Measurements from ENCODE around the gene JMJD6.
"Not testable (repeated sequence)": the region's sequence is repeated elsewhere in the genome, so short reads cannot be mapped to it uniquely, and the experiment has no call there.

The JMJD6 gene

DNA sequence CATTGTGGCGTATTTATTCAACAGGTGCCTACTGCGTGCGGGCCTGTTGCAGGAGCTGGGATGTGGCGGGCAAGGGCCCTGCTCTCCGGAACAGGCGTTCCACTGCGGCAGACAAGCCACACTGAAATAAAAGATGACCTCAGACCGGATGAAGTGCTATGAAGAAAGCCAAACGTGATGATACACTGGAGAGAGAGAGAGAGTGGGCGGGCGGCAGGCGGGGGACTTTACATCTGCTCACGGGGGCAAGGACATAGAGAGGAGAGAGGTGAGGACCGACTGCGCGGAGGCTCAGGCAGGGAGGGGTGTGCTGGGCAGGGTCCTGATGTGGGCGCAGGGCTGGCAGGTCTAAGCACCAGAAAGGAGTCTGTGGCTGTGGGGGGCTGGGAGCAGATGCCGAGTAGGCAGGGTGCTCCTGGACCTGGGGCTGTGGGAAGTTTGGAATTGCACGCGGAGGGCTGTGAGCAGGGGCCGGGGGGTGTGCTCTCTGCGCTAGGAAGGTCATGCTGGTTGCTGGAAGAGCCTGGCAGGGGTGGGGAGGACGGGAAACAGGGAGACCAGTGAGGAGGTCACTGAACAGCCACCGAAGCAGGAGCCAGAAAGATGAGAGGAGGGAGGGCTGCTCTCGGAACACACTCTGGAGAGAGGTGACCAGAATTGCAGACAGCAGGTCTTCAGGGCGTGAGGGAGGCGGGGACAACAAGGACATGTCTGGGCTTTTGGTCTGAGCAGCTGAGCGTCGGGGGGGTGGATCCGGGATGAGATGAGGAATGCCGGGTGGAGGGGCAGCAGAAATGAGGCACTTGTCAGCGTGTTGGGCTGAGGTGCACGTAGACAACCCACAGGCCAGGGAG, 25.6 kb downstream of the JMJD6 start:
- DNase-seq (ENCODE audit: low spot score in 2 of 2) (no peak), ATAC-seq (peak; percentile 79)
- H3K4me3 Mint-ChIP-seq = peak overlapping the region; percentile 62
- peaks cover 40% of the 10 kb centered on the region for H3K4me1 Mint-ChIP-seq
- no peaks in the 10 kb centered on the region for H3K9me3 Mint-ChIP-seq
- peak overlapping the region; percentile 79 for H3K27ac Mint-ChIP-seq
- H3K36me3 Mint-ChIP-seq = peaks cover 4% of the 10 kb centered on the region

DNA sequence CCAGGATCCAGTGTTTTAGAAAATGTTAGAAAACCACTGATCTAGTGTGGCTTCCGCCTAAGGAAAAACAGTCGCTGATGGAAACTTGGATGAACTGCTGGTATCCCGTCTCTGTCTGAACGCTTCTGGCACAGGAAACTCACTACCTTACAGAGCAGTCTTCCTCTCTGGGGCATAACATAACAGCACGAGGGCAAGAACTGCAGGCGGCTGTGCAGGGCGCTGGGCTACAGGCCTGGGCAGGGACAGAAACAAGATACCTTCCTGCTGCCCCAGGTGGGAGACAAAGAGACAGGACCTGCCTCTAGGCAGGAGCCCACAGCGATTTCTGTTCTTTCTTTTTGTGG, 26.2 kb downstream of the JMJD6 start:
- Mint-ChIP-seq H3K4me3 (peak overlapping the region; percentile 62), H3K4me1 (peaks cover 46% of the 10 kb centered on the region), H3K27ac (peak overlapping the region; percentile 79), H3K36me3 (peaks cover 4% of the 10 kb centered on the region), H3K9me3 (no peaks in the 10 kb centered on the region)
- ATAC-seq (peak; percentile 47), DNase-seq (ENCODE audit: low spot score in 2 of 2) (no peak)

- not testable (repeated sequence) for H3K27ac Mint-ChIP-seq, H3K9me3 Mint-ChIP-seq
Measured at GRCh38 chr17:76698466-76698977, 27.9 kb downstream of the JMJD6 start.

DNA sequence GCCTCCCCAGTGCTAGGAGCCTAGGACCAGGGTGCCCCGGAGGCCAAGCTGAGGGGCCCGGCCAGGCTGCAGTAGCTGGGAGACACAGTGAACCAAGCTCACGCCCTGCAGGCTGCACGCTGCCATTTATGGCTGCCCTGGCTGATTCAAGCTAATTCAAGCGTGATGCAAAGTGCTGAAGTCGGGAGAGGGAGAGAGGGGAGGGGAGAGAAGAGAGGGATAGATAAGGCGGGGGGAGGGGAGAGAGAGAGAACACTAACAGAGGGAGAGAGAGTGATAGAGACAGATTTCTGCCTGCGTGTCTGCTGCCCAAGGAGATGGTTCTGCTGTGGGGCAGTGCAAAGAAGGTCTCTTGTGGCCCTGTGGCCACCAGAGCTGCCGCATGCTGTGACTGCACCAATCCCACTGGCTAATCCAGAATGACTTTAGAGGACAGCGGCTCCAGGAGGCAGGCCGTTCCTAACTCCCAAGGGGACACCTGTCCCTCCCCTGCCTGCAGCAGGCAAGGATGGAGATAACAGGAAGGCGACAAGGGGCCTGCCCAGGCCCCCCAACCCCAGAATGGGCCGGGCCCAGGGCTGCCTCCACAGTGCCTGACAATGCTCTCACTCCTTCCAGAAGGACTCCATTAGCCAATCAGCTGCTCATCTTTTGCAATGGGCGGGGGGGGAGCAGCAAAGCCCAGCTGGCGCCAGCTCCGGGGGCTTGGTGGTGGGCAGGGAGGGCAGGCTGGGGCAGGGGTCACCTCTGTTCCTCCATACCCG, 28.5 kb downstream of the JMJD6 start:
- H3K4me3 Mint-ChIP-seq = no peak overlapping the region
- no peak for DNase-seq (ENCODE audit: low spot score in 2 of 2)
- peaks cover 47% of the 10 kb centered on the region for H3K4me1 Mint-ChIP-seq
- no peaks in the 10 kb centered on the region for H3K9me3 Mint-ChIP-seq
- no peak overlapping the region for H3K27ac Mint-ChIP-seq
- no peak for ATAC-seq
- peaks cover 4% of the 10 kb centered on the region for H3K36me3 Mint-ChIP-seq

More at GRCh38 chr17:76698466-76698977, 27.9 kb downstream of the JMJD6 start:
- not testable (repeated sequence) for DNase-seq (ENCODE audit: low spot score in 2 of 2); ATAC-seq; H3K36me3 Mint-ChIP-seq; H3K4me3 Mint-ChIP-seq
- H3K4me1 Mint-ChIP-seq = peaks cover 47% of the 10 kb centered on the region

- peaks cover 47% of the 10 kb centered on the region for H3K4me1 Mint-ChIP-seq
- peaks cover 4% of the 10 kb centered on the region for H3K36me3 Mint-ChIP-seq
- H3K27ac Mint-ChIP-seq = peak overlapping the region; percentile 50
- H3K9me3 Mint-ChIP-seq = no peaks in the 10 kb centered on the region
- no peak overlapping the region for H3K4me3 Mint-ChIP-seq
- DNase-seq (ENCODE audit: low spot score in 2 of 2) (no peak), ATAC-seq (peak; percentile 53)
Measured at GRCh38 chr17:76696763-76697701, 29.4 kb downstream of the JMJD6 start.

- peaks cover 33% of the 10 kb centered on the region for H3K4me1 Mint-ChIP-seq
- DNase-seq (ENCODE audit: low spot score in 2 of 2) (no peak), ATAC-seq (no peak)
- no peak overlapping the region for H3K27ac Mint-ChIP-seq
- no peaks in the 10 kb centered on the region for H3K9me3 Mint-ChIP-seq
- peaks cover under 1% of the 10 kb centered on the region for H3K36me3 Mint-ChIP-seq
- H3K4me3 Mint-ChIP-seq = peak overlapping the region; percentile 21
Measured at GRCh38 chr17:76695059-76695831, 31.2 kb downstream of the JMJD6 start.

GRCh38 chr17:76691379-76692191, 34.8 kb downstream of the JMJD6 start:
- Mint-ChIP-seq H3K4me1 (peaks cover 18% of the 10 kb centered on the region), H3K27ac (no peak overlapping the region), H3K4me3 (no peak overlapping the region), H3K36me3 (no peaks in the 10 kb centered on the region), H3K9me3 (no peaks in the 10 kb centered on the region)
- DNase-seq (ENCODE audit: low spot score in 2 of 2) (no peak), ATAC-seq (no peak)

DNA sequence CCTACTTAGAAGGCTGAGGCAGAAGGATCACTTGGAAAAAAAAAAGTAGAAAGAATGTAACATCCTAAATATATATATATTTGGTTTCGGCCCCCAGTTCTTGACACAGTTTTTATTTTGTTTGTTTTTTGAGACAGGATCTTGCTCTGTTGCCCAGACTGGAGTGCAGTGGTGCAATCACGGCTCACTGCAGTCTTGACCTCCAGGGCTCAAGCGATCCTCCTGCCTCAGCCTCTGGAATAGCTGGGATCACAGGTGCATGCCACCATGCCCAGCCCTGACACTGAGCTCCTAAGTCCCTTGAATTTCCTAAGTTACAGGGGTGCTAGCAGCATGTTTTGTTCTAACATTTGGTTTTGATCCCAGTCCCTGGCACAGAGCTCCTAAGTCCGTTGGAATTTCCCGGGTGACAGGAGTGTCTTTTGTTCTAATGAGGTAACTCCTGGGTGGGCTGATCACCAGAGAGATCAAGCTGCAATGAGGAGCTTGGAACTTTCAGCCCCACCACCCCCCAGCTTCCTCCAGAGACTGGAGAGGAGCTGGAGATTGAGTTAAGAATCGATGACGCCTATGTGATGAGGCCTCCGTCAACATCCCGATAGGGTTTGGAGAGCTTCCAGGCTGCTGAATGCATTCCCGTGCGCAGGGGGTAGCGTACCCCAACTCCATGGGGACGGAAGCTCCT, 35.7 kb downstream of the JMJD6 start:
- Mint-ChIP-seq H3K36me3 (no peaks in the 10 kb centered on the region), H3K9me3 (no peaks in the 10 kb centered on the region), H3K4me1 (peaks cover 12% of the 10 kb centered on the region), H3K27ac (no peak overlapping the region), H3K4me3 (no peak overlapping the region)
- no peak for ATAC-seq
- no peak for DNase-seq (ENCODE audit: low spot score in 2 of 2)

- no peak overlapping the region for H3K27ac Mint-ChIP-seq
- H3K4me1 Mint-ChIP-seq = peaks cover 6% of the 10 kb centered on the region
- no peaks in the 10 kb centered on the region for H3K36me3 Mint-ChIP-seq
- no peak for DNase-seq (ENCODE audit: low spot score in 2 of 2)
- ATAC-seq = no peak
- H3K9me3 Mint-ChIP-seq = no peaks in the 10 kb centered on the region
- no peak overlapping the region for H3K4me3 Mint-ChIP-seq
Measured at GRCh38 chr17:76689859-76690258, 36.5 kb downstream of the JMJD6 start.

GRCh38 chr17:76688165-76688622, 38.2 kb downstream of the JMJD6 start:
- ATAC-seq (no peak), DNase-seq (ENCODE audit: low spot score in 2 of 2) (no peak)
- no peak overlapping the region for H3K4me3 Mint-ChIP-seq
- H3K4me1 Mint-ChIP-seq = peaks cover 6% of the 10 kb centered on the region
- no peaks in the 10 kb centered on the region for H3K36me3 Mint-ChIP-seq
- no peaks in the 10 kb centered on the region for H3K9me3 Mint-ChIP-seq
- H3K27ac Mint-ChIP-seq = no peak overlapping the region

DNA sequence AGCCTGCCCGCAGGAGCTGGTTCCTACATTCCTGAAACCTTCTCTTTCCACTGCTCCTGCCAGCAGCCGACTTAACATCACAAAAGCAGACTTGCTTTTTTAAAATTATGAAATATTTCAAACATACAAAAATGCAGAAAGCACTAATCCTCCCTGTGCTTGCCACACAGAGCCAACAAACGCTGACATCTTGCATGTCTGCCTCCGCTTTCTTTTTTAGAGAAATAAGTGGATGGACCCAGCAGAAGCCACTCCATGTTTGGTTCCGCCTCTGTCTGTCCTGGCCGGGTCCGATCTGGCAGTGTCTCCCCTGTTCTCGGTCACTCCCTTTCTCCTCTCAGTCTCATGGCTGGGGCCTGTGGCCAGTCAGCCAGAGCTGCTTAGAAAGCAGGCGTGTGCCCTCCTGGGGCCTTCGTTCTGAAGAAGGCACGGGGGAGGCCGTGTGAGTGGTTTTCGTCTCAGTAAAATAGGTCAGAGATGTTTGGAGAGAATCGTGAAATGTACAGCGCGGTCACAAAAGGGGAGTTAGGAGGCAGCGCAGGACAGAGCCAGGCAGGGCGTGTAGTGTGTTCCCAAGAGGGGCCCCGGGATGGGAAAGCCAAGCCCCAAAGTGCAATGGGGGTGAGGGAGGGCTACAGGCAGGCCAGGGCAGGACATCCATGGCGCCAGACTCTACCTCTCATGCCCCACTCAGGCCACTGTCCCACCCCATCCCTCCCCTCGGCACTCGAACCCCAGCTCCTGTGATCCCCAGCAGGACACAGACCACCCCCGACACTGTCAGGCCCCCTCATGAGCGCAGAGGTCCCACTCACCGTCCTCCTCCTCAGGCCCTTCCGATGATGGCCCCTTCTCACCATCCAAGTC, 38.9 kb downstream of the JMJD6 start:
- Mint-ChIP-seq H3K36me3 (no peaks in the 10 kb centered on the region), H3K4me3 (no peak overlapping the region), H3K9me3 (no peaks in the 10 kb centered on the region), H3K4me1 (peaks cover 9% of the 10 kb centered on the region), H3K27ac (peak overlapping the region; percentile 21)
- DNase-seq (ENCODE audit: low spot score in 2 of 2) (no peak), ATAC-seq (no peak)

GRCh38 chr17:76686538-76687297, 39.7 kb downstream of the JMJD6 start:
- H3K9me3 Mint-ChIP-seq = no peaks in the 10 kb centered on the region
- H3K36me3 Mint-ChIP-seq = no peaks in the 10 kb centered on the region
- no peak overlapping the region for H3K4me3 Mint-ChIP-seq
- H3K27ac Mint-ChIP-seq = no peak overlapping the region
- H3K4me1 Mint-ChIP-seq = peaks cover 17% of the 10 kb centered on the region
- ATAC-seq = no peak
- DNase-seq (ENCODE audit: low spot score in 2 of 2) = no peak
